Hepatocyte (in vitro differentiated cells): ENCODE data around the gene IDUA. TPM values are rescaled to one million over a fixed set of nuclear protein-coding genes. Genes with fewer than 3 reads are reported as not detected.

Experiments used
- DNase-seq: peaks from one replicate; pipeline ENCODE4 v3.0.0-alpha.2; 2016; ENCODE audit warnings: low spot score
- H2AFZ ChIP-seq: fragments of 200-600 bp; sonication (generic); 2 replicates; pipeline ENCODE4 v1.6.0; 2016; ENCODE audit warnings: antibody characterized with exemption, mild to moderate bottlenecking
- H3K27ac ChIP-seq: fragments of 200-600 bp; sonication (generic); 2 replicates; pipeline ENCODE4 v1.5.1; 2016; ENCODE audit warnings: mild to moderate bottlenecking
- H3K27me3 ChIP-seq: fragments of 200-600 bp; sonication (generic); 2 replicates; pipeline ENCODE4 v1.6.1; 2016
- H3K36me3 ChIP-seq: fragments of 200-600 bp; sonication (generic); replicated peaks from 2 replicates; pipeline ENCODE4 v1.5.1; 2016; ENCODE audit warnings: low read depth; ENCODE audit not compliant: insufficient read depth
- H3K4me1 ChIP-seq: fragments of 200-600 bp; sonication (generic); 2 replicates; pipeline ENCODE4 v1.5.1; 2016; ENCODE audit warnings: mild to moderate bottlenecking, moderate library complexity; ENCODE audit not compliant: insufficient read depth
- H3K4me2 ChIP-seq: fragments of 200-600 bp; sonication (generic); 2 replicates; pipeline ENCODE4 v1.6.0; 2016
- H3K4me3 ChIP-seq: fragments of 200-600 bp; sonication (generic); 2 replicates; pipeline ENCODE4 v1.5.1; 2016; ENCODE audit warnings: mild to moderate bottlenecking
- H3K79me2 ChIP-seq: fragments of 200-600 bp; sonication (generic); 2 replicates; pipeline ENCODE4 v1.6.0; 2017; ENCODE audit warnings: mild to moderate bottlenecking
- H3K9me2 ChIP-seq: fragments of 200-600 bp; sonication (generic); replicated peaks from 2 replicates; pipeline ENCODE4 v1.6.0; 2017; ENCODE audit warnings: mild to moderate bottlenecking; ENCODE audit not compliant: insufficient read depth
- H3K9me3 ChIP-seq: fragments of 200-600 bp; sonication (generic); 2 replicates; pipeline ENCODE4 v1.5.1; 2016; ENCODE audit warnings: low read depth, mild to moderate bottlenecking
- H4K20me1 ChIP-seq: fragments of 200-600 bp; sonication (generic); 2 replicates; pipeline ENCODE4 v1.6.0; 2016; ENCODE audit warnings: mild to moderate bottlenecking; ENCODE audit not compliant: insufficient read depth, poor library complexity, severe bottlenecking
- EZH2 ChIP-seq: fragments of 200-600 bp; sonication (generic); IDR thresholded peaks from 2 replicates; pipeline ENCODE4 v1.6.1; 2016; ENCODE audit warnings: antibody characterized with exemption, mild to moderate bottlenecking, borderline replicate concordance
- EZH2phosphoT487 ChIP-seq: fragments of 200-600 bp; sonication (generic); IDR thresholded peaks from one replicate; pipeline ENCODE4 v1.6.1; 2018; ENCODE audit warnings: antibody characterized with exemption, mild to moderate bottlenecking, low read depth, moderate library complexity; ENCODE audit not compliant: unreplicated experiment, severe bottlenecking
- WGBS: methylation state at CpG from one replicate; pipeline ENCODE4 v1.1.6; 2016; ENCODE audit warnings: low lambda C conversion rate; ENCODE audit errors: missing lambda C conversion rate; 5-methylcytosine and 5-hydroxymethylcytosine counted together
- polyA plus RNA-seq: library from polyadenylated mRNA; unstranded; fragments of >200 nt; fragmentation: Nextera tagmentation; extraction: Ambion mirVana; gene quantifications from 2 replicates; pipeline ENCODE4 v1.2.1, GENCODE V29; 2016
- total RNA-seq: library from RNA; depleted of rRNA; stranded (reverse); fragments of >200 nt; gene quantifications from 2 replicates; pipeline ENCODE4 v1.2.3, GENCODE V29; 2014
- TF ChIP-seq, protein P1 (sequence below): fragments of 200-600 bp; sonication (generic); IDR thresholded peaks from 2 replicates; pipeline ENCODE4 v1.5.1; 2016; ENCODE audit warnings: antibody characterized with exemption, mild to moderate bottlenecking; ENCODE audit not compliant: poor library complexity

IDUA gene
- total and polyA plus RNA-seq, 2 experiments from 2014 or later, result 13.1 to 82.6 TPM

DNA sequence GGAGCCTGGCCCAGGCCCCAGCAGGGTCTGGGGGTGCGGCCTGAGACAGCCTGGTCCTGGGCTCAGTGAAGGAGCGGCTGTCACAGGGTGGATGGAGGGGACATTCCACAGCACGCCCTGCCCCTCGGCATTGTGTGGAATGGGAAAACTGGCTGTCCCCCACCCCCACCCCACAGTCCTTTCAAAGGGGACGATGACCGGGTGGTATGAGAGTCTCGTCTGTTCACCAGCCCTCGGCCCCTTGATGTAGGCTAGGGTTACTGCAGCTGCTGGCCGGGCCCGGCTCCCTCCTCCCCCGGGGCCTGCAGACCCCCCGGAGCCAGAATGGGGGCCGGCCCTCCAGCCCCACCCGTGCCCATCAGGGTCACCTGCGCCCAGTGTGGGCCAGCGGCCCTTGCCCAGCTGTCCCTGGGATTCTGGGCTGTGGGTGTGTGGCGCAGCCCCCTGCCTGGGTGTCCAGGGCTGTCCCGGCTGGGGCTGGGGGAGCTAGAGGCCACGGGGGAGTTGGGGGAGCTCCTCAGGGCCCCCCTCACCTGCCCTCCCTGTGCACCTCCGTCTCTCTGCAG lies 36.3 kb downstream of the IDUA start:
- H4K20me1 ChIP-seq, result no peaks in the 10 kb centered on the region
- no peaks in the 10 kb centered on the region for H3K9me3 ChIP-seq
- DNase-seq, result no peak
- no peak overlapping the region for H3K4me3 ChIP-seq
- peaks cover 13% of the 10 kb centered on the region for H3K4me1 ChIP-seq
- peaks cover 3% of the 10 kb centered on the region for H3K79me2 ChIP-seq
- WGBS, result 96% methylated on average over 12 of the region's 20 CpGs
- H3K27me3 ChIP-seq, result no peaks in the 10 kb centered on the region
- H3K9me2 ChIP-seq, result no peaks in the 10 kb centered on the region
- H3K27ac ChIP-seq, result no peak overlapping the region
- TF ChIP-seq EZH2 (no peak), EZH2phosphoT487 (no peak)
- TF ChIP-seq, protein P1, sequence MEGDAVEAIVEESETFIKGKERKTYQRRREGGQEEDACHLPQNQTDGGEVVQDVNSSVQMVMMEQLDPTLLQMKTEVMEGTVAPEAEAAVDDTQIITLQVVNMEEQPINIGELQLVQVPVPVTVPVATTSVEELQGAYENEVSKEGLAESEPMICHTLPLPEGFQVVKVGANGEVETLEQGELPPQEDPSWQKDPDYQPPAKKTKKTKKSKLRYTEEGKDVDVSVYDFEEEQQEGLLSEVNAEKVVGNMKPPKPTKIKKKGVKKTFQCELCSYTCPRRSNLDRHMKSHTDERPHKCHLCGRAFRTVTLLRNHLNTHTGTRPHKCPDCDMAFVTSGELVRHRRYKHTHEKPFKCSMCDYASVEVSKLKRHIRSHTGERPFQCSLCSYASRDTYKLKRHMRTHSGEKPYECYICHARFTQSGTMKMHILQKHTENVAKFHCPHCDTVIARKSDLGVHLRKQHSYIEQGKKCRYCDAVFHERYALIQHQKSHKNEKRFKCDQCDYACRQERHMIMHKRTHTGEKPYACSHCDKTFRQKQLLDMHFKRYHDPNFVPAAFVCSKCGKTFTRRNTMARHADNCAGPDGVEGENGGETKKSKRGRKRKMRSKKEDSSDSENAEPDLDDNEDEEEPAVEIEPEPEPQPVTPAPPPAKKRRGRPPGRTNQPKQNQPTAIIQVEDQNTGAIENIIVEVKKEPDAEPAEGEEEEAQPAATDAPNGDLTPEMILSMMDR, result no peak
- no peak overlapping the region for H3K4me2 ChIP-seq
- no peak overlapping the region for H2AFZ ChIP-seq
- H3K36me3 ChIP-seq, result no peaks in the 10 kb centered on the region

DNA sequence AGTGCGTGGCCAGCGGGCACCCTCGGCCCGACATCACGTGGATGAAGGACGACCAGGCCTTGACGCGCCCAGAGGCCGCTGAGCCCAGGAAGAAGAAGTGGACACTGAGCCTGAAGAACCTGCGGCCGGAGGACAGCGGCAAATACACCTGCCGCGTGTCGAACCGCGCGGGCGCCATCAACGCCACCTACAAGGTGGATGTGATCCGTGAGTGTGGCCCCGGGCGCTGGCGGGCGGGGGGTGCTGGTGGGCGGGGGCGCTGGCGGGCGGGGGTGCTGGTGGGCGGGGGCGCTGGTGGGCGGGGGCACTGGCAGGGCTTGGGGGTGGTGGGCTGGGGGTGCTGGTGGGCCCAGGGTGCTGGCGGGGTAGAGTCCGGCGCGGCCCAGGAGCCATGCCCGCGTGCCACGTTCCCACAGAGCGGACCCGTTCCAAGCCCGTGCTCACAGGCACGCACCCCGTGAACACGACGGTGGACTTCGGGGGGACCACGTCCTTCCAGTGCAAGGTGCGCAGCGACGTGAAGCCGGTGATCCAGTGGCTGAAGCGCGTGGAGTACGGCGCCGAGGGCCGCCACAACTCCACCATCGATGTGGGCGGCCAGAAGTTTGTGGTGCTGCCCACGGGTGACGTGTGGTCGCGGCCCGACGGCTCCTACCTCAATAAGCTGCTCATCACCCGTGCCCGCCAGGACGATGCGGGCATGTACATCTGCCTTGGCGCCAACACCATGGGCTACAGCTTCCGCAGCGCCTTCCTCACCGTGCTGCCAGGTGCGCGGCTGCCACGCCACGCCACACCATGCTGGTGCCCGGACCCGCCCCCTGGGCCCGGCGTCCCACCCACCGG lies 37.3 kb downstream of the IDUA start:
- H3K36me3 ChIP-seq, result no peaks in the 10 kb centered on the region
- no peak overlapping the region for H2AFZ ChIP-seq
- no peaks in the 10 kb centered on the region for H3K9me2 ChIP-seq
- no peak overlapping the region for H3K27ac ChIP-seq
- H3K27me3 ChIP-seq, result no peaks in the 10 kb centered on the region
- no peak overlapping the region for H3K4me3 ChIP-seq
- no peaks in the 10 kb centered on the region for H3K9me3 ChIP-seq
- no peak overlapping the region for H3K4me2 ChIP-seq
- no peak for DNase-seq
- 98% methylated on average over 50 of the region's 83 CpGs for WGBS
- H3K4me1 ChIP-seq, result peaks cover 6% of the 10 kb centered on the region
- H3K79me2 ChIP-seq, result no peaks in the 10 kb centered on the region
- no peak for TF ChIP-seq EZH2
- no peak for TF ChIP-seq EZH2phosphoT487
- TF ChIP-seq, protein P1, result no peak
- no peaks in the 10 kb centered on the region for H4K20me1 ChIP-seq

DNA sequence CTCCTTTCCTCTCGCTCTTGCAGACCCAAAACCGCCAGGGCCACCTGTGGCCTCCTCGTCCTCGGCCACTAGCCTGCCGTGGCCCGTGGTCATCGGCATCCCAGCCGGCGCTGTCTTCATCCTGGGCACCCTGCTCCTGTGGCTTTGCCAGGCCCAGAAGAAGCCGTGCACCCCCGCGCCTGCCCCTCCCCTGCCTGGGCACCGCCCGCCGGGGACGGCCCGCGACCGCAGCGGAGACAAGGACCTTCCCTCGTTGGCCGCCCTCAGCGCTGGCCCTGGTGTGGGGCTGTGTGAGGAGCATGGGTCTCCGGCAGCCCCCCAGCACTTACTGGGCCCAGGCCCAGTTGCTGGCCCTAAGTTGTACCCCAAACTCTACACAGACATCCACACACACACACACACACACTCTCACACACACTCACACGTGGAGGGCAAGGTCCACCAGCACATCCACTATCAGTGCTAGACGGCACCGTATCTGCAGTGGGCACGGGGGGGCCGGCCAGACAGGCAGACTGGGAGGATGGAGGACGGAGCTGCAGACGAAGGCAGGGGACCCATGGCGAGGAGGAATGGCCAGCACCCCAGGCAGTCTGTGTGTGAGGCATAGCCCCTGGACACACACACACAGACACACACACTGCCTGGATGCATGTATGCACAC lies 38.2 kb downstream of the IDUA start:
- TF ChIP-seq, protein P1, result no peak
- no peak for TF ChIP-seq EZH2
- TF ChIP-seq EZH2phosphoT487, result no peak
- Histone ChIP-seq H3K36me3 (no peaks in the 10 kb centered on the region), H3K27ac (no peak overlapping the region), H3K4me3 (no peak overlapping the region), H3K9me2 (no peaks in the 10 kb centered on the region), H3K4me1 (no peaks in the 10 kb centered on the region), H3K4me2 (no peak overlapping the region), H3K27me3 (no peaks in the 10 kb centered on the region), H4K20me1 (no peaks in the 10 kb centered on the region), H3K79me2 (no peaks in the 10 kb centered on the region), H2AFZ (no peak overlapping the region), H3K9me3 (no peaks in the 10 kb centered on the region)
- WGBS, result 94% methylated on average over 32 of the region's 32 CpGs
- no peak for DNase-seq
